SU-DHL-6 (cell line): ENCODE results near the gene ECD.

ENCODE experiments used
- CTCF ChIP-seq: fragments of 200-600 bp; sonication (generic); IDR thresholded peaks from one replicate; pipeline ENCODE4 v1.5.1; 2017; ENCODE audit warnings: antibody characterized with exemption, mild to moderate bottlenecking, low read length, moderate library complexity; ENCODE audit not compliant: insufficient read depth, poor library complexity, severe bottlenecking
- EZH2phosphoT487 ChIP-seq: fragments of 200-600 bp; sonication (generic), shearing (Covaris generic); conservative IDR thresholded peaks from 2 replicates; pipeline ENCODE4 v1.6.1; 2018; ENCODE audit warnings: mild to moderate bottlenecking, antibody characterized with exemption, low read length, moderate library complexity, mixed read lengths

GRCh38 chr10:73117976-73118743 lies 49.6 kb downstream of the ECD start:
- TF ChIP-seq CTCF (no peak), EZH2phosphoT487 (no peak)
